DOHH2 (cell line): Measurements from ENCODE around the gene NEURL3.

ENCODE experiments used
- CTCF ChIP-seq: fragments of 200-600 bp; sonication (generic); IDR thresholded peaks from one replicate; pipeline ENCODE4 v1.5.1; 2014; ENCODE audit warnings: antibody characterized with exemption, mild to moderate bottlenecking, low read depth, low read length; ENCODE audit not compliant: poor library complexity, severe bottlenecking
- EZH2phosphoT487 ChIP-seq: fragments of 200-600 bp; sonication (generic); IDR thresholded peaks from 2 replicates; pipeline ENCODE4 v1.6.1; 2017; ENCODE audit warnings: borderline replicate concordance, mild to moderate bottlenecking, antibody characterized with exemption, low read length, moderate library complexity, mixed read lengths

GRCh38 chr2:96533292-96534073 lies 28.3 kb upstream of the NEURL3 start:
- TF ChIP-seq CTCF (no peak), EZH2phosphoT487 (no peak)
